ENCODE results near the gene NDRG3. TPM values are rescaled to one million over a fixed set of nuclear protein-coding genes. Genes with fewer than 3 reads are reported as not detected.

NDRG3 gene
- total RNA-seq, 2 experiments from 2014 or later = 14.4 to 22.1 TPM

GRCh38 chr20:36605399-36606157, 140.3 kb downstream of the NDRG3 start, which contains the start of gene RAB5IF:
TSS of gene RAB5IF (plus strand) at chr20:36605779. CDS start at chr20:36605952, 173 bp downstream.
- ChIA-PET CTCF (ENCODE audit: unreplicated experiment) (interaction anchor here (0.5 to 2.7 kb wide), 3 partner anchors 10 to 84 kb away, joined by 3 to 10 read pairs (median 5); no protein-coding TSS in a partner anchor), POLR2A (interaction anchor here (0.6 to 2.6 kb wide), 5 partner anchors 11 to 152 kb away, joined by 3 to 22 read pairs (median 7); partner anchors contain the start of gene TGIF2)
- TF ChIP-seq EZH2phosphoT487 (IDR thresholded peaks at IDR 0.05; ENCODE audit: borderline replicate concordance, low read depth, low read length) (no peak), CTCF (conservative IDR thresholded peaks at IDR 0.05; ENCODE audit: low read length) (peak; percentile 85)
- H2AFZ ChIP-seq (ENCODE audit: low read length) = peak within 1 kb of the TSS; percentile 64; the same call in 1 of the 2 replicates
- intact Hi-C loops (cut with micrococcal nuclease; ENCODE audit: unreplicated experiment) = loop anchor here (1.0 to 5.0 kb wide), 4 partner anchors 32 to 143 kb away; partner anchors contain the start of gene TGIF2
- peaks cover 40% of the 10 kb centered on the region for H3K36me3 ChIP-seq (ENCODE audit: insufficient read depth, low read length)
- H3K9me3 ChIP-seq (ENCODE audit: low read length) = no peaks in the 10 kb centered on the region
- peaks cover 43% of the 10 kb centered on the region for H3K4me1 ChIP-seq (ENCODE audit: insufficient read depth, low read length, poor library complexity, severe bottlenecking)
- H3K4me3 ChIP-seq (ENCODE audit: low read depth, low read length, poor library complexity, severe bottlenecking) = peak within 1 kb of the TSS; percentile 99
- H3K27ac ChIP-seq (ENCODE audit: low read depth, low read length, poor library complexity, severe bottlenecking) = peak within 1 kb of the TSS; percentile 89
- H3K79me2 ChIP-seq (ENCODE audit: insufficient read depth, low read depth, low read length) = peaks cover 32% of the 10 kb centered on the region
- no peaks in the 10 kb centered on the region for H3K9me2 ChIP-seq (ENCODE audit: insufficient read depth, low read length)
- H3K4me2 ChIP-seq (ENCODE audit: low read length) = peak within 1 kb of the TSS; percentile 93
- peaks cover 20% of the 10 kb centered on the region; the same call in 1 of the 2 replicates for H4K20me1 ChIP-seq (ENCODE audit: insufficient read depth, low read length)
- BruUV-seq (replicated peaks) = no TSS peak
- peak; percentile 99 for DNase-seq (ENCODE audit: low spot score)

GRCh38 chr20:36604952-36605398, 140.9 kb downstream of the NDRG3 start:
- BruUV-seq (replicated peaks) = no TSS peak
- CTCF ChIA-PET (ENCODE audit: unreplicated experiment) = interaction anchor here (0.6 to 2.7 kb wide), 4 partner anchors 10 to 34 kb away, joined by 3 to 10 read pairs (median 4); no protein-coding TSS in a partner anchor

More at GRCh38 chr20:36604952-36605398, 140.9 kb downstream of the NDRG3 start:
- H3K4me3 ChIP-seq (ENCODE audit: low read depth, low read length, poor library complexity, severe bottlenecking) = peak overlapping the region; percentile 99
- POLR2A ChIA-PET = interaction anchor here (0.7 to 2.6 kb wide), 7 partner anchors 10 to 651 kb away, joined by 4 to 22 read pairs (median 7); partner anchors contain the start of gene TGIF2
- peak overlapping the region; percentile 64; the same call in 1 of the 2 replicates for H2AFZ ChIP-seq (ENCODE audit: low read length)
- peaks cover 20% of the 10 kb centered on the region; the same call in 1 of the 2 replicates for H4K20me1 ChIP-seq (ENCODE audit: insufficient read depth, low read length)
- peaks cover 49% of the 10 kb centered on the region for H3K4me1 ChIP-seq (ENCODE audit: insufficient read depth, low read length, poor library complexity, severe bottlenecking)
- peaks cover 34% of the 10 kb centered on the region for H3K36me3 ChIP-seq (ENCODE audit: insufficient read depth, low read length)
- peaks cover 32% of the 10 kb centered on the region for H3K79me2 ChIP-seq (ENCODE audit: insufficient read depth, low read depth, low read length)
- peak overlapping the region; percentile 89 for H3K27ac ChIP-seq (ENCODE audit: low read depth, low read length, poor library complexity, severe bottlenecking)
- no peaks in the 10 kb centered on the region for H3K9me2 ChIP-seq (ENCODE audit: insufficient read depth, low read length)
- no peaks in the 10 kb centered on the region for H3K9me3 ChIP-seq (ENCODE audit: low read length)
- DNase-seq (ENCODE audit: low spot score) = peak; percentile 92
- TF ChIP-seq CTCF (conservative IDR thresholded peaks at IDR 0.05; ENCODE audit: low read length) (no peak), EZH2phosphoT487 (IDR thresholded peaks at IDR 0.05; ENCODE audit: borderline replicate concordance, low read depth, low read length) (no peak)
- peak overlapping the region; percentile 81 for H3K4me2 ChIP-seq (ENCODE audit: low read length)
- intact Hi-C loops (cut with micrococcal nuclease; ENCODE audit: unreplicated experiment) = loop anchor here (1.0 to 5.0 kb wide), 4 partner anchors 32 to 143 kb away; partner anchors contain the start of gene TGIF2

Small RNA genes lying within 50 kb of the gene (small RNA-seq; reads per million reads assigned to genes)
- gene RF00019 = not detected

Other genes with a start within 250 kb of the NDRG3 start
- gene MYL9, start 204.6 kb downstream of the NDRG3 start, total RNA-seq (2014; rRNA removed; shearing (Covaris generic)) = not detected in 2 replicates
- not detected in 2 replicates for gene MYL9, start 204.6 kb downstream of the NDRG3 start, total RNA-seq (2022)
- 26.6 and 41.3 TPM in 2 replicates for gene TGIF2, start 172.5 kb downstream of the NDRG3 start, total RNA-seq (2014; rRNA removed; shearing (Covaris generic))
- gene TGIF2, start 172.5 kb downstream of the NDRG3 start, total RNA-seq (2022) = 45.2 and 49.4 TPM in 2 replicates
- 66.6 and 72.2 TPM in 2 replicates for gene RAB5IF, start 140.3 kb downstream of the NDRG3 start, total RNA-seq (2014; rRNA removed; shearing (Covaris generic))
- 76.0 and 94.8 TPM in 2 replicates for gene RAB5IF, start 140.3 kb downstream of the NDRG3 start, total RNA-seq (2022)
- 1.5 and 2.0 TPM in 2 replicates for gene SLA2, start 99.9 kb downstream of the NDRG3 start, total RNA-seq (2014; rRNA removed; shearing (Covaris generic))
- 4.1 and 5.0 TPM in 2 replicates for gene SLA2, start 99.9 kb downstream of the NDRG3 start, total RNA-seq (2022)
- gene DSN1, start 27.7 kb upstream of the NDRG3 start, total RNA-seq (2014; rRNA removed; shearing (Covaris generic)) = 37.6 and 38.3 TPM in 2 replicates
- 33.0 and 36.8 TPM in 2 replicates for gene DSN1, start 27.7 kb upstream of the NDRG3 start, total RNA-seq (2022)
- gene TLDC2, start 130.0 kb upstream of the NDRG3 start, total RNA-seq (2014; rRNA removed; shearing (Covaris generic)) = 0.18 TPM in 1 of 2 replicates, not detected in the other
- gene TLDC2, start 130.0 kb upstream of the NDRG3 start, total RNA-seq (2022) = not detected in 2 replicates
- gene SAMHD1, start 205.6 kb upstream of the NDRG3 start, total RNA-seq (2014; rRNA removed; shearing (Covaris generic)) = 7.9 and 10.6 TPM in 2 replicates
- gene SAMHD1, start 205.6 kb upstream of the NDRG3 start, total RNA-seq (2022) = 13.7 and 20.8 TPM in 2 replicates